H1 (cell line): ENCODE measurements around the gene POLD1. TPM values are rescaled to one million over a fixed set of nuclear protein-coding genes. Genes with fewer than 3 reads are reported as not detected.

Source experiments
- ATF2 ChIP-seq: IDR thresholded peaks from 2 replicates; pipeline ENCODE4 v1.6.1; 2012; ENCODE audit warnings: low read length, inconsistent platforms
- CBX8 ChIP-seq: fragments of 300-800, 300-1000 bp; sonication (generic); IDR thresholded peaks from 2 replicates; pipeline ENCODE4 v1.7.1; 2016; ENCODE audit warnings: low read depth, low read length, borderline replicate concordance
- CHD7 ChIP-seq: fragments of 300-600 bp; sonication (generic); IDR thresholded peaks from 2 replicates; pipeline ENCODE4 v1.7.1; 2012; ENCODE audit warnings: low read length, moderate library complexity, mild to moderate bottlenecking, inconsistent platforms; ENCODE audit not compliant: insufficient replicate concordance
- KDM4A ChIP-seq: IDR thresholded peaks from one replicate; pipeline ENCODE4 v1.7.1; 2012; ENCODE audit warnings: low read depth, mild to moderate bottlenecking, moderate library complexity, low read length, inconsistent platforms; ENCODE audit not compliant: severe bottlenecking
- SP2 ChIP-seq: IDR thresholded peaks from 2 replicates; pipeline ENCODE4 v1.6.1; 2012; ENCODE audit warnings: mild to moderate bottlenecking, low read length, inconsistent platforms
- TAF7 ChIP-seq: optimal IDR thresholded peaks from 2 replicates; pipeline ENCODE3; 2011; ENCODE audit warnings: low read depth, mild to moderate bottlenecking, inconsistent platforms, low read length, moderate library complexity, borderline replicate concordance
- polyA plus RNA-seq, 7 experiments: library from polyadenylated mRNA; depleted of rRNA in 3 of 7; stranded (reverse) in 5 of 7; unstranded in 2 of 7; fragments of >200 nt in 5 of 7; fragments of 200-250 nt in 2 of 7; gene quantifications; 1 replicate in 5 of 7; 2 replicates in 1 of 7; 4 replicates in 1 of 7; pipeline versions ENCODE4 v1.2.1 to v1.2.3, GENCODE V29; 2011 to 2013; ENCODE audit warnings: missing spikeins in 2 of 7, mixed read lengths in 2 of 7
- total RNA-seq: library from RNA; stranded (reverse); fragmentation: NEBNext Ultra II Directional; extraction: Animal tissue kit (Norgen Biotek cat#: 25700); gene quantifications from 2 replicates; pipeline ENCODE4 v1.2.1, GENCODE V29; 2021

Gene POLD1
- total and polyA plus RNA-seq, 2 of the 8 experiments (the other 6 are each of a cell fraction or from before 2014, with no cell fraction given): 141 to 142 TPM

- TF ChIP-seq KDM4A: no peak
- TF ChIP-seq TAF7: no peak
- TF ChIP-seq CHD7: no peak
- no peak for TF ChIP-seq SP2
- no peak for TF ChIP-seq ATF2
- TF ChIP-seq CBX8: no peak
These were observed 36.0 kb downstream of the POLD1 start (continued) for GRCh38 chr19:50420127-50420526.
